IPS-18c (cell line): ENCODE results near the gene LHX3.
"Not testable (repeated sequence)": the region's sequence is repeated elsewhere in the genome, so short reads cannot be mapped to it uniquely, and the experiment has no call there.

Experiments
- H3K4me3 ChIP-seq: 2 replicates; pipeline ENCODE4 v1.7.0; 2013; ENCODE audit warnings: low read depth, mild to moderate bottlenecking, low read length, moderate library complexity; ENCODE audit not compliant: insufficient read depth
- H3K9me3 ChIP-seq: one replicate; pipeline ENCODE4 v1.6.1; 2013; ENCODE audit warnings: mild to moderate bottlenecking, low read length, moderate library complexity; ENCODE audit not compliant: control insufficient read depth, insufficient read depth

Gene LHX3

DNA sequence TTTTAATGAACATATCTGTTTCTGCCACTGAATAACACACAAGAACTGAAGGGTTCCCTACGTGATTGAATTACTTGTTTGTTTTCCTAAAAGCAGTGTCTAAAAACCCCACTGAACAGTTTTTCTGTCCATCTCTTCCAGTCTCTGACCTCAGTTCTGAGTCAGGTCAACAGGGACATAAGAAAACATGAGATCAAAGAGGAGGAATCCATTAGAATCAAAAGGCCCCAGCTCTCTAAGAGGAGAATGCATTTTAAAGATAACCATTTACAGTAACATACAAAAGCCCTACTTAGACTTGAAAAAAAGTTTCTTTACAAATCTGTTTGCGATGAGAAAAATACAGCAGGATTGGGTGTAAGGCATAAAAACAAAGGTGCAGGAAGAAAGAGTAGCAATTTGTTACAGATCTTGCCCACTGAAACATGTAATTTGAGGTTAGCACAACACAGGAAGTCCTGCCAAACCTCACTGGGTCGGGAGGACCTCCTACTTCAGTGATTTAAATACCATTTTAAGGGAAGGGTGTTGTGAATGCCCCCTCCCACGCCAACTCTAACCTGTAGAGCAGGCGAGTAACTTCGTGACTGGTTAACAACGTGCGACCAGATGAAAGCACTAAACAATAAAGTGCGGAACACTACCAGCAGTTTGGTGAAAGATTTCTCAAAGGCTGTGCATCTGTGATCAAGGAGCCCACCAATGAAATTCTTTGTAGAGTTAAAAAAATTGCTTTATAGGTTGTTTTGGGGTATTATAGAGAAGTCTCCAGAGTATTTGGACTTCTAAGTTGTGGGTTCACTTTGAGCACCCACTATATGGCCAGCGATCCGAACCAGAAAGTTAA, 39.4 kb upstream of the LHX3 start:
- peaks cover 2% of the 10 kb centered on the region for H3K9me3 ChIP-seq
- peak overlapping the region; percentile 74 for H3K4me3 ChIP-seq

GRCh38 chr9:136243631-136244030, 38.7 kb upstream of the LHX3 start:
- peaks cover 2% of the 10 kb centered on the region for H3K9me3 ChIP-seq
- H3K4me3 ChIP-seq: no peak overlapping the region

DNA sequence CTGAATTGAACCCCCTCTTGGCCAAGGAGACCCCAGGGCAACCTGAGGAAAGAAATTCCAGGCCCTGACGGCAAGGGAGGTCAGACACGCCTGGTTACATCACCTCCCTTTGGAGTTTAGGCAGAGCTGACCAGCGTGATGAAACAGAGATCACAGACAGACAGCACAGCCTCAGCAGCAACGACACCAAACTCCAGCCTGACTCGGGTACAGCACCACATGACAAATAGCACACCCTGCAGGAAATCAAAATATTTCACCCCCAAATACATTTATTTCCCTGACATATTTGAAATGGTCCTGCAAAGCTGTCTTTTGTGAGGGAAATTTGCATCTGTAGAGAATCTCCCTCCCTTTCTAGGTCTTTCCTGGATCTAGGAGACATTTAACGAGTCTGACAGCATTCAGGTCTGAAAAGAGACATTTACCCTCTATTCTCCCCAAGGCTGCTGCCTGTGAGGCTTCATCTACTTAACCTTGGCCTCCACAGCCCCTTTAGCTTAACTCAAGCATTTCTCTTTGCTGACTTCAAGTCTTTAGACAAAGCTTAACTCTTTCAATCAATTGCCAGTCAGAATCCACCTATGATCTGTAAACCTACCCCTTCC, 38.1 kb upstream of the LHX3 start:
- Histone ChIP-seq H3K4me3 (no peak overlapping the region), H3K9me3 (peaks cover 2% of the 10 kb centered on the region)

DNA sequence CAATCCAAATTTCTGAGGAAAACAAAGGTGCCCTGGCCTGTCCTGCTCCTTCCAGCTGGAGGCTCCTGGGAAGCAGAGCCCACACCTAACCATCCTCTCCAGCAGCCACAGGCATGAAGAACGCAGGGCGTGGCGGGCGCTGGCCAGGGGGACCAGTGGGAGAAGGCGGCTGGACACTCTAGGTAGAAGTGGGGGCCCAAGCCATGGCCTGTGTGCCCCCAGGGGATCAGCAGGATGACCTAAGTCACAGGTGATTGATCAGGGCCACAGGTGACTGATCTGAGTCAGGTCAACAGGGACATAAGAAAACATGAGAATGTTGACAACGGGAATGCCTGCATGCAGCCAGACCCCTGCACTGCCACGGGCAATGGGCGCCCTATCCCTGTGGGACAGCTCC, 37.3 kb upstream of the LHX3 start:
- Histone ChIP-seq H3K9me3 (peaks cover 2% of the 10 kb centered on the region), H3K4me3 (no peak overlapping the region)

DNA sequence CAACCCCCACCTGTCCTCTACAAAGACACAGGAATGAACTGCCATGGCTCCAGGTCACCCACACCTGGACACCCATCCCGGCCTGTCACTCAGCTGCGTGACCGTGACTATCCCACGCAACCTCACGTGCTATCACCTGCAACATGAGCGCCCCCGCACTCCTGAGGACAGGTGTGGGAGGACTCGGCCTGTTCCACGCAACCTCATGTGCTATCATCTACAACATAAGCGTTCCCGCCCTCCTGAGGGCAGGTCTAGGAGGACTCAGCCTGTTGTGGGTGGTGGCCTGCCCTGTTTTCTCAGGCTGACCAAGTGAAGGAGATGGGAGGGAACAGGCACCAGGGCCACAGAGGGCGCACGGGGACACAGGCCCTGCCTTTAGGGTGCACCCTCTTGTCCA, 36.6 kb upstream of the LHX3 start:
- no peak overlapping the region for H3K4me3 ChIP-seq

GRCh38 chr9:136240941-136241340, 36.0 kb upstream of the LHX3 start:
- peaks cover 2% of the 10 kb centered on the region for H3K9me3 ChIP-seq
- no peak overlapping the region for H3K4me3 ChIP-seq

More for the DNA sequence above, 36.6 kb upstream of the LHX3 start:
- H3K9me3 ChIP-seq: peaks cover 2% of the 10 kb centered on the region

- Histone ChIP-seq H3K4me3 (no peak overlapping the region), H3K9me3 (peaks cover 2% of the 10 kb centered on the region)
Observed at GRCh38 chr9:136239983-136240330, 35.0 kb upstream of the LHX3 start.

GRCh38 chr9:136239135-136239982, 34.4 kb upstream of the LHX3 start:
- H3K4me3 ChIP-seq: no peak overlapping the region
- peaks cover 2% of the 10 kb centered on the region for H3K9me3 ChIP-seq

GRCh38 chr9:136238342-136238732, 33.4 kb upstream of the LHX3 start:
- H3K9me3 ChIP-seq: peaks cover 2% of the 10 kb centered on the region
- no peak overlapping the region for H3K4me3 ChIP-seq

- H3K9me3 ChIP-seq: peaks cover 2% of the 10 kb centered on the region
- H3K4me3 ChIP-seq: no peak overlapping the region
Observed at GRCh38 chr9:136237486-136238341, 32.8 kb upstream of the LHX3 start.

DNA sequence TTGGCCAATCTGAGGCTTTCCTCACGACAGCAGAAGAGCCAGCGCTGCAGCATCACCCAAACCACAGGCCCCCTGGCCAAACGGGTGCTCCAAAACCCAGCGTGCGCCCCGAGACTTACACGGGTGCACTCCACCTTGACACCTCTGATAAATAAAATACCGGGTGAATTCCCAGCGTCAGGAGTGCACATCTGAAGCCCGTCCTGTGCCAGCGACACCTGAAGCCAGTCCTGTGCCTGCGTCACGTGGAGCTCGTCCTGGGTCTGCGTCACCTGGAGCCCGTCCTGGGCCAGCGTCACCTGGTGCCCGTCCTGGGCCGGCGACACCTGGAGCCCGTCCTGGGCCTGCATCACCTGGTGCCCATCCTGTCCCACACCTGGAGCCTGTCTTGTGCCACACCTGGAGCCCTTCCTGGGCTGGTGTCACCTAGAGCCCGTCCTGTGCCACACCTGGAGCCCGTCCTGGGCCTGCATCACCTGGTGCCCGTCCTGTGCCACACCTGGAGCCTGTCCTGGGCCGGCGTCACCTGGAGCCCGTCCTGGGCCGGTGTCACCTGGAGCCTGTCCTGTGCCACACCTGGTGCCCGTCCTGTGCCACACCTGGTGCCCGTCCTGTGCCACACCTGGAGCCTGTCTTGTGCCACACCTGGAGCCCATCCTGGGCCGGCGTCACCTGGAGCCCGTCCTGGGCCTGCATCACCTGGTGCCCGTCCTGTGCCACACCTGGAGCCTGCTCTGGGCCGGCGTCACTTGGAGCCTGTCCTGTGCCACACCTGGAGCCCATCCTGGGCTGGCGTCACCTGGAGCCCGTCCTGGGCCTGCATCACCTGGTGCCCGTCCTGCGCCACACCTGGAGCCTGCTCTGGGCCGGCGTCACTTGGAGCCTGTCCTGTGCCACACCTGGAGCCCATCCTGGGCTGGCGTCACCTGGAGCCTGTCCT, 31.8 kb upstream of the LHX3 start:
- H3K4me3 ChIP-seq, H3K9me3 ChIP-seq: not testable (repeated sequence)

DNA sequence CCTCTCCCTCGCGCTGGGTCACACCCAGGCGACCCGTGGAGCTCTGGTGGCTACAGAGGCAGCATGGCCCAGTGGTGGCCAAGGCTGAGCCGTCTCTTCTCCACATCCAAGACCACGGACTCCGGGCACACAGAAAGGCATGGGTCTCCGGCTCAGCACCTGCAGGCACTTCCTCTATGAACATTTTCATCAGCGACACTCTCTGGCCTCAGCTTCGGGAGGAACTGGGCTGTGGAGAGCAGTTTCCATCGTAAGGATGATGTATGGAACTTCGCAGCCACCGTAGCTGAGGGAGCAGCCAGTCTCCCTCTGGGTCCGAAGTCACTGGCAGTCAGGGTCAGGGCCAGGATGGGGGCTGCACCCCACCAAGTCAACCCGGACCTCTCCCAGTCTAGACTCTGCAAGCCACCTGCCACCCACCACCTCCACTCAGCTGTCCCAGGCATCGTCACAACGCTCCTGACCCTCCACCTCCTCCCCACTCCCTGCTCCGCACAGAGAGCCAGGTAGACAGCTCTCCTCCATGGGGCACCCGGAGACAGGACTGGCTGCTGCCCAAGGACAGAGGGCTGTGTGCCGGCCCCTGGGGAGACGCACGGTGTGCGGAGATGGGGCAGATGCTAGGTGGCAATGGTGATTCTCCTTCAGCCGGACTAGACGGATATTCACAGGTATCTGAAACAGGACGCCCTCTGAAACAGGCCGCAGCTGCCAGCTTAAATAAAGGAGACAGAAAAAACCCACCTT, 31.0 kb upstream of the LHX3 start:
- Histone ChIP-seq H3K4me3 (no peak overlapping the region), H3K9me3 (no peaks in the 10 kb centered on the region)

DNA sequence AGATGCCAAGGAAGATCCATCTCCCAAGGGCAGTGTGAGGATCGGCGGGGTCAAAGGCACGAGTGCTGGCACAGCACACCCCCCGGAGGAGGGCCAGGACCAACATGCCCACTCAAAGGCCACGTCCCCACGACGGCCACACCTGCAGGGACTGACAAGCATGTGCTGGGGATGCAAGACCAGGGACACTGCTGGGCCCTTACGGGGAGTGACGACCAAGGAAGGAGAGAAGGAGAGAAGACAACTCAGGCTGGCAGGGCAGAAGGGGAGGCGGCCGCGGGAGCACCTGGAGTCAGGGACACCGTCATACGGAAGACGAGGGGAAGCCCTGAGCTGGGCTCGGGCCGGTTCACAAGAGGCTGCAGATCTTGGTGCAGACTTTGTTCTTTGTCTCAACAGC, 30.2 kb upstream of the LHX3 start:
- H3K4me3 ChIP-seq: no peak overlapping the region

DNA sequence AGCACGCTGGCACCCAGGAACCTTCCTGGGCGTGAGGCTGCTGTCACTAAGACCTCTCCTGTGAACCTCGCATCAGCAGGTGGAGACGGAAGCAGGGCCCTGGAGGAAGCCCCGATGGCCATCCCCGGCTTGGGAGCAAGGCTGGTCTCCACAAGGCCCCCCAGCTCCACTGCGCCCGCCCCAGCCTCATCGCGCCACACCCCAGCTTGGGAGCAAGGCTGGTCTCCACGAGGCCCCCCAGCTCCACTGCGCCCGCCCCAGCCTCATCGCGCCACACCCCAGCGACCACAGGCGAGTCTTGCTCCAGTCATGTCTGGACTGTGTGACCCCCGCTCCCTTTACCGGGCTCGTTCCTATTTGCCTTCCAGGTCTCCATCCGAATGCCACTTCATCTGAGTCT, 29.7 kb upstream of the LHX3 start:
- Histone ChIP-seq H3K4me3 (no peak overlapping the region), H3K9me3 (no peaks in the 10 kb centered on the region)

More for the DNA sequence above, 30.2 kb upstream of the LHX3 start:
- no peaks in the 10 kb centered on the region for H3K9me3 ChIP-seq

DNA sequence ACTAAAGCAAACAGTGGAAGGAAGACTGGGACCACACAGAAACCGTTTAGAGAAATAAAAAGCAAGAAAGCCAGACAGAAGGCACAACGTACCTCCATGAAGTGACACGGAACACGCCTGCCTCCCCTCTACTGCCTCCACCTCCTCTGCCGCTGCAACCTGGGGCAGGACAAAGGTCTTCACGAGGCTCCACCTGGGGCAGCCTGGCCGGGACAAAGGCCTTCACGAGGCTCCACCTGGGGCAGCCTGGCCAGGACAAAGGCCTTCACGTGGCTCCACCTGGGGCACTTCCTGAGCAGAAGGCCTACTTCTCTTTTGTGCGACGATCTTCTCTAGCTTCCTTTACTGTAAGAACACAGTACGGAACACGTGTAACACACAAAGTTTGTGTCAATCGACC, 28.9 kb upstream of the LHX3 start:
- Histone ChIP-seq H3K9me3 (no peaks in the 10 kb centered on the region), H3K4me3 (no peak overlapping the region)

GRCh38 chr9:136233411-136233810, 28.5 kb upstream of the LHX3 start:
- H3K9me3 ChIP-seq: no peaks in the 10 kb centered on the region
- no peak overlapping the region for H3K4me3 ChIP-seq
